NCI-H2196 treated with DMSO at 0.1 percent for 48 hours (cell line): ENCODE data around the gene USB1.

ENCODE experiments used
- DNase-seq: peaks from one replicate; lab custom pipeline; 2025; ENCODE audit not compliant: unreplicated experiment; lab: John Stamatoyannopoulos, UW

The USB1 gene

DNA sequence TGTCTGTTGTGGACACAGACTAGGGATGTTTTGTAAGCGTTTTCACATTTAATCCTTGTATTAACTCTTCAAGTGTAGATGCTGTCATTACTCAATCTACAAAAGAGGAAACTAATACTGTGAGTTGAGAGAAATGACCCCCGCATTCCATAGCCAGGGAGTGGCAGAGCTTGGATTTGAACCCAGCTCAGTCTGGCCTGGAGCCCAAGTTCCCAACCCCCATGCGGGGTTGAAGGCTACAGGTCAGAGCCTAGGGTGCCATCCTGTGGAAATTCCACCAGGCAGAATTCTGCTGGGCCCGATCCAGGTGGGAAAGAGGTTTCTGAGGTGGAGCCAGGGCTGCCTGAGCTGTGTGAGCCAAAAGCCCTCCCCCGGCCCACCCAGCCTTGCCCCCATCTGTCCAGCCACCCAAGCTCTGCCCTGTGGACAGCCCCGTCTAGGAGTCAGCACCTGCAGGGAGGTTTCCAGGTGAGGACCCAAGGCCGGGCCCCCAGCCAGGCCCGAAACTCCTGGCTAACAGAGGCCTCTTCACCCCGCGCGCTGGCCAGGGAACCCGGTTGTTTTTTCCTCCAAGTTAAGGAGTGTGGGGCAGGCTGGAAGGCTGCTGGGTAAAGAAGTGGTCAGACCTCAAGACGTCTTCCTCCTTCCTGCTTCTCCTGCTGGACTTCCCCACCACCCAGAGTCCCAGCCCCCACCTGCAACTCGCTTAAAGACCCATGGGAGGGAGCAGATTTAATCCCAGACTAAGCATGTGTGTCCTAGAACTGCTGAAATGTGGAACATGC, 30.0 kb downstream of the USB1 start:
- DNase-seq: no peak

DNA sequence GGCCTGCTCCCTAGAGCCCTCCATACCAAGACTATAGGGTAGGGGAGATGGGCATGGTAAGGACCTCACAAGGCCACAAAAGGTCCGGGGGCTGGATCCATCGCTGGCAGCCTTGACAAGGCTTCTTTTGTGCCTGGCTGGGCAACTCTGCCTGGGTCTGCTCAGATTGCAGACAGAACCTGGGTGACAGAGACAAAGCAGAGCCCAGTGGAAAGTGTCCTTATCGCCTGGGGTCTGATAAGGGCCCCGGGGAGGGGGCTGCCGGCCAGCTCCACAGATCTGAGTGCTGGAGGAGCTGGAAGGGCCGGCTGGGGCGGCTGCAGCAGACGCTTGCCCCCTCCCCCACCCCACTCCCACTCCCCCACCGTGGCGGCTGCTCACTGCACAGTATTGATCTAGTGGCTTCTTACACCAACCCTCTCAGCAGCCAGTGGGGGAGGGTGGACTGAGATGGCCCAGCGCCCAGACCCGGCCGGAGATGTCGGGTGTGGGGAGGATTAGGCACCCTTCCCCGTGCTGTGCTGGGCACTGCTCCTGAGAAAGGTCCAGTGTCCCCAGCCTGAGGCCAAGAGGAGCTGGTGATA, 31.6 kb downstream of the USB1 start:
- peak; percentile 30 for DNase-seq

DNA sequence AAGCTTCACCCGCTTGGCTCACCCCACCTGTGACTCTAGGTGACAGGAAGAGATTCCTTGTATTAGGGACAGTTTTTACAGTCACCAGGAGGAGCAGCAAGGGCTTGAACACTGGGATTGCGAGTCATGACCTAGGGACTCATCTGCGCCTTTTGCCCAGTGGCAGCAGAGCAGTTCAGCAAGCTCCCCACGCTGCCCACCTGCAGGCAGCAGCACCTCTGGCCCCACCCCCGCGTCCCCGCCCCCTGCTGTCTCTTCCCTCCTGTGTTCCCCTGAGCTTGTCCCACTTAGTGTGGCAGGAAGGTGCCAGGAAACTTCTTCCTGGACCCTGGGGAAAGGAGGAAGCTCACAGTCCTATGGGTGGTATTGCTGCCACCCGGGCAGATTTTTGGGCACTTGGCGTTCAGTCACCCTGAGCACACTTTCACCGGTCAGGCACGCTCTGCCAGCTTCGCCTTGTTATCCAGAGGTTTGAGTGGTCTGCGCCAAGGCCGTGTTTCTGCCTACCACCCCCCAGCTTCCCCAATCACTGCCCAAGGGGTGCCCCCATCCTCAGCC, 33.0 kb downstream of the USB1 start:
- DNase-seq: no peak

- DNase-seq: no peak
Observed at GRCh38 chr16:58034774-58035173, 33.6 kb downstream of the USB1 start.

DNA sequence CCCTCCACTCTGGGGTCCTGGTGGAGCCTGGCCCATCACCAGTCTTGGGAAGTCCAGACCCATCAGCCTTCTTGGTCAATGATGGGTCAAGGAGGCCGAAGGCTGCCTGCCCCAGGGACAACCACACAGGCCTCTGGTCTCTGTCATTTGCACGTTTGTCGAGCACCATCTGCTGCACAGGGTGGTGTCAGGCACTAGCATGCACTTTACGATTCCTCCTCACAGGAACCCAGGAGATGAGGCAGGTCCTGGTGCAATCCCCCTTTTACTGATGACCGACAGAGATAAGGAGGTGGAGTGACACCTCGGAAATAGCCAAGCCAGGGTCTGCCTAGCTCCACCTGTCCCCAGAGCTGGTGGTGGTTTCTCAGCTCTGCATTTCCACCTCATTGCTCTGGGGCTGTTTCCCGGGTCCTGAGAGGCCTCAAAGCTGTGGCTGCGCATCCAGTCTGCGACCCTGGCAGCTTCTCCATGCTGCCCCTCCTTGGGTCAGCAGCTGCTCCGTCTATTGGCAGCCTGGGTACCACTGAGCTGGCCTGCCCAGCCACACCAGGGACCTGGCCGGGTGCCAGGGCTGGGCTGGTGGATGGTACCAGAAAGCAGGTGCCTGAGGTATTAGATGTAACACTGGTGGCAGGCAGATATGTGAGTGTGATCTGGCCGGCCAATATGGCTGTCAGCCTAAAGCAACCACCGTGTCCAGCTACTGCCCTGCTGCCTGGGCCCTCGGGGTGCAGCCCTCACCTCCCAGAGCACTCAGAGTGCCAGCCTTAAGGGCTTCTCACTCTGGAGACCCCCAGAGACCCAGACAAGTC, 34.4 kb downstream of the USB1 start:
- DNase-seq: no peak

GRCh38 chr16:58036943-58037342, 35.7 kb downstream of the USB1 start:
- DNase-seq: no peak

DNA sequence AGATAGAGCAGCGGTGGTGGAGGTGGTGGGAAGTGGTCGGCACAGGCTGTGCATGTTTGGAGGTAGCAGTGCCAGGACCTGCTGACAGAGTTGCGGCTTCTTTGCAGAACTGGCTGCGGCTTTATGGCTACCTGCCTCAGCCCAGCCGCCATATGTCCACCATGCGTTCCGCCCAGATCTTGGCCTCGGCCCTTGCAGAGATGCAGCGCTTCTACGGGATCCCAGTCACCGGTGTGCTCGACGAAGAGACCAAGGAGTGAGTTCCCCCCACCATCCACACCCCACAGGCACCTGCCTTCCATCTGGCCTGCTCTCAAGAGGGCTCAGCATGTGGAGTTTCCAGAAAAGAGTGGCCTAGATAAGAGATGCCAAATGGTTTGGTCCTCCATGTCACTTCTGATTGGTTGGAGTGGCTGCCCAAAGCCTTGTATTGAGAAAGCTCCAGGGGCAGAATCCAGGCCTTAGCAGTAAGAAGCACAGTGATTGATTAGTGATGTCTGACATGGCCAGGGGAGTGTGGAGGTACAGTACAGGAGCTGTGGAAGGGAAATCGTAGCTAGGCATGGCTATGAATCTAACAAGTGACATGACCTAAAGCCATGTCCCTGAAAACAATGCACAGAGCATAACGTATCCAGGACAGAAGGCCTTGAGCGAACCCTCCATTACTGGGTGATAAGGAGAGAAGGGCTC, 36.3 kb downstream of the USB1 start:
- DNase-seq: no peak

GRCh38 chr16:58038219-58038641, 37.0 kb downstream of the USB1 start:
- no peak for DNase-seq

DNA sequence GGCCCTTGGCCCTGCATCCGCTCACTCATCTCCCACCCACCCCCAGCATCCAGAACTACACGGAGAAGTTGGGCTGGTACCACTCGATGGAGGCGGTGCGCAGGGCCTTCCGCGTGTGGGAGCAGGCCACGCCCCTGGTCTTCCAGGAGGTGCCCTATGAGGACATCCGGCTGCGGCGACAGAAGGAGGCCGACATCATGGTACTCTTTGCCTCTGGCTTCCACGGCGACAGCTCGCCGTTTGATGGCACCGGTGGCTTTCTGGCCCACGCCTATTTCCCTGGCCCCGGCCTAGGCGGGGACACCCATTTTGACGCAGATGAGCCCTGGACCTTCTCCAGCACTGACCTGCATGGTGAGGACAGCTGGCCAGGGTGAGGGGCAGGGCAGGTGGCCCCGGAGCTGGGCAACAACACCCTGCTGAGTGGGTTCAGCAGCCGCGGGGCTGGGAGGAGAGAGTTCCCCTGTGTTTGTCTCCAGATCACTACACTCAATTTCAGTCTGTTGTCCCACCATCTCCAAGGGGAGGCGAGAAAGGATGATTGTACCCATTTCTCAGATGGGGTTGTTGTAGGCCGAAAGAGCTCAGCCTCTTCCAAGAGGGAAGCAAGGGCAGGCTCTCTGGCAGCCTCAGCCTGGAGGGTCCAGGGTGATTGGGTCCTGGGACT, 38.8 kb downstream of the USB1 start:
- no peak for DNase-seq

DNA sequence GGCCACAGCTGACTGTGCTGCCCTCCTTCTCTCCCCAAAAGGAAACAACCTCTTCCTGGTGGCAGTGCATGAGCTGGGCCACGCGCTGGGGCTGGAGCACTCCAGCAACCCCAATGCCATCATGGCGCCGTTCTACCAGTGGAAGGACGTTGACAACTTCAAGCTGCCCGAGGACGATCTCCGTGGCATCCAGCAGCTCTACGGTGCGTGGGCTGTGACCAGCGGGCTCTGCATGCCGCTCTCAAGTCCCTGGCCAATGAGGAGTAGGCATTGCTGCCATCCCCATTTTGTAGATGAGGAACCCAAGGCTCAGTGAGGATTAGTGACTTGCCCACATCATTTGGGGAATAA, 39.3 kb downstream of the USB1 start:
- DNase-seq: no peak

- no peak for DNase-seq
Observed at GRCh38 chr16:58040945-58041627, 39.9 kb downstream of the USB1 start.

DNA sequence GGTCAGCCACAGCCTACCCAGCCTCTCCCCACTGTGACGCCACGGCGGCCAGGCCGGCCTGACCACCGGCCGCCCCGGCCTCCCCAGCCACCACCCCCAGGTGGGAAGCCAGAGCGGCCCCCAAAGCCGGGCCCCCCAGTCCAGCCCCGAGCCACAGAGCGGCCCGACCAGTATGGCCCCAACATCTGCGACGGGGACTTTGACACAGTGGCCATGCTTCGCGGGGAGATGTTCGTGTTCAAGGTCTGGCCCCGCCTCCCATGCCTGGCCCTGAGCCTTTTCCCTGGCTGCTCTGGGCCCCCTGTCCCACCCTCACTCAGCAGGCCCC, 40.4 kb downstream of the USB1 start:
- DNase-seq: no peak

DNA sequence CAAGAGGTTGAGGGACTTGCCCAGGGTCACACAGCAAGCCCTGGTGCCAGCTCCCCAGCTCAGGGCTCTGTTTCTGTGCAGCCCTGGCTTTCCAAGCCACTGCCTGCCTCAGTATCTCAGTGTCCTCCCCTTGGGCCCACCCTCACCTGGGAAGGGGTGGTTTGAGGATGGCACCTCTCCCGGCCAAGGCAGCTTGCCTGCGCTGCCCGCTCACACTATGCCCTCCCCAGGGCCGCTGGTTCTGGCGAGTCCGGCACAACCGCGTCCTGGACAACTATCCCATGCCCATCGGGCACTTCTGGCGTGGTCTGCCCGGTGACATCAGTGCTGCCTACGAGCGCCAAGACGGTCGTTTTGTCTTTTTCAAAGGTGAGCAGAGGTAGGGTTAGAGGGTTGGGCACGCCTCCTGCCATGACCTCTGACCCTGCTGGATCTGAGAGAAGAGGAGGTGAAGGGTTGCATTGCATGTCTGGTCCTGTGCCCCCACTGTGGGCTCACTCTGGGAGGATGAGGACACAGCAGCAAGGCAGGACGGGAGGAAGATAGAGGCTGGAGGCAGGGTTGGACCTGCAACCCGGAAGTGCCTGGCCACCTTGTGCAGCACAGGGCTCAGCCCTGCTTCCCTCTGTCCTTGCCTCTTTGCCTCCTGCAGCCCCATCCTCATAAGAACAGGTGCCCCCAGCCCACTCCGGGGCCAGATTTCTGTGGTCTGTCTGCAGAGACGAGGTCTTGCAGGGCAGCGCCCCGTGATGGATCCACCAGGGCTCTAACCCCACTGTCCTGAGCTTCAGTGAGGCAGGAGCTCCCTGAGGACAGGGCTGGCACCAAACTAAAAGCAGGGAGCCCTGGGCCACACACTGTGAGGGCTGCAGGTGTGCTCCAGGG, 41.0 kb downstream of the USB1 start:
- no peak for DNase-seq

DNA sequence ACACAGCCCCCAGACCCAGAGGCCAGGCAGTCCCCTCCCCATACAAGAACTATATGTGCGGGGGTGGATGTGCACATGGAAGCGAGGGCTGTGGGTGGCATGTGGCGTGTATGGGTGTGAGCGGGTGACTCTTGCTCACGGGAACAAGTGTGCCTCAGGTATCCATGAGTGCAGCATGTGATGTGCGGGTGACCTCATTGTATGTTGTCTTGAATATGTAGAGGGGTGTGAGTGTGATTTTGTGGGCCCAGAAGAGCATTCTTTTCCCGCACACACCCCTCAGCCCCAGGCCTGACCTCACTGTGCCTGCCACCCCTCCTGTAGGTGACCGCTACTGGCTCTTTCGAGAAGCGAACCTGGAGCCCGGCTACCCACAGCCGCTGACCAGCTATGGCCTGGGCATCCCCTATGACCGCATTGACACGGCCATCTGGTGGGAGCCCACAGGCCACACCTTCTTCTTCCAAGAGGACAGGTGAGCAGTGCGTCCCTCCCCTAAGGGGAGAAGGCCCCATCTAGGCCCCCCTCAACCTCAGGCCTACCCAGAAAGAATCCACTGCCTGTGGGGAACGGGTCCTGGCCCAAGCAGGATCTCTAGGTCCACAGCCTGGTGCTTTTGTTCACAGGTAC, 41.8 kb downstream of the USB1 start:
- no peak for DNase-seq

DNA sequence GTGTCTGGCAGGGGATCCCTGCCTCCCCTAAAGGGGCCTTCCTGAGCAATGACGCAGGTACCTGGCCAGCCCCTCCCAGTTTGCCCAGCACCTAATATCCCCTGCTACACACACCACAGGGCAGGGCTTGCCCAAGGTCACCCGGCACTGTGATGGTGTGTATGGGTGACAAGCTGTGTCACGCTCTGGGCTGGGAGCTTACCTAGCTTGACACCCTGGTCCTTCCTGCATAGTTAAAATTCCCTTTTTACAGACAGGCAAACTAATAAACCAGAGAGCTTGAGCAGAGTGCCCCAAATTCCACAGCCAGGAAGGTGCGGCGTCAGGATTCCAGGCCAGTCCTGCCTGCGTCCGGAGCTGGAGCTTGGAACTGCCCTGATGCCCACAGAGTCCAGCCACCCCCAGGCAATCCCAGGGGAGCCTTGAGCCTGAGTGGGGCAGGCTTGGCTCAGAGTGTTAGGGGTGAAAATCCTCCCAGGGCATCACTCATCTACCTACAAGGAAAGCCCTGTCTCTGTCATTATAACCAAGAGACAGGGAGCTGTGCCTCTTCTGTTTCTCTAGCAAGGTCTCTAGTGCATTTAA, 42.5 kb downstream of the USB1 start:
- DNase-seq: no peak

DNA sequence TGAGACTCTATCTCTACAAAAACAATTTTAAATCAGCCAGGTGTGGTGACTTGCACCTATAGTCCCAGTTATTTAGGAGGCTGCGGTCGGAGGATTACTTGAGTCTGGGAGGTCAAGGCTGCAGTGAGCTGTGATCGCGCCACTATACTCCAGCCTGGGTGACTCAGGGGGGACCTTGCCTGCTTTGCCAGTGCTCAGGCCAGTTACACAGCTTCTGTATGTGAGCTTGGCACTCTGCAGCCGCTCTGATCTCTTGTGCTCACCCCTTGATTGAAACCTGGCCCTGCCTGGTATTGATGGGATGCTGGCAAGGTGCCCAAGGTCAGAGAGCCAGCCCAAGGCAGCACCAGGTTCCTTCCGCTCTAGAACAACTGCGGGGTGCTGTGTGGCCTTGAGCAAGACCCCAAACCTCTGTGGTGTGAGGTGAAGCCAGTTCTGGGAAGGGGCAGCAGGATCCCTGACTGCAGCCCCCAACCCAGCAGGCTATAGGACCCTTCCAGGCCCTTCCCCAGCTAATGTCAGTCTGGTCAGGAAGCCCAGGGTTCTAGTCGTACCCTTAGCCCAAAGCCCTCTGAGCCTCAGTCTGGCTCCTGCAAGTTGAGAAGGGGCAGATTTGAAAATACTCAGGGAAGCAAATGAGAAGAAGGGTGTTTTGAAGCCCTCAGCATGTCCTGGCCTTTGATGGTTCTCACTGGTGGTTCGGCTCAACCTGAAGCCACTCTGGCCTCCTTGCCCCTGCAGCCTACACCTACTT, 43.2 kb downstream of the USB1 start:
- DNase-seq: no peak

- no peak for DNase-seq
Observed at GRCh38 chr16:58045096-58045495, 43.9 kb downstream of the USB1 start.
